ENCODE data around the gene FBXO21. TPM values are rescaled to one million over a fixed set of nuclear protein-coding genes. Genes with fewer than 3 reads are reported as not detected.

FBXO21 gene
- total RNA-seq, 3 donors from 2014 or later (not counting 1 experiment from before 2014, with no cell fraction given) = 39.8 to 48.8 (median 39.9) TPM

GRCh38 chr12:117169548-117169947, 20.7 kb downstream of the FBXO21 start:
- Mint-ChIP-seq H3K27ac (no peak overlapping the region), H3K9me3 (no peaks in the 10 kb centered on the region), H3K27me3 (ENCODE audit: low read depth in 2 of 2) (no peaks in the 10 kb centered on the region), H3K4me3 (no peak overlapping the region), H3K36me3 (peaks cover 31% of the 10 kb centered on the region), H3K4me1 (no peaks in the 10 kb centered on the region)
- no peaks in the 10 kb centered on the region for H3K9me3 ChIP-seq (ENCODE audit: control insufficient read depth, insufficient read depth, low read length)
- no peak for DNase-seq
- intact Hi-C loops (cut with micrococcal nuclease) = no loop called here
- peaks cover 74% of the 10 kb centered on the region for H3K36me3 ChIP-seq (ENCODE audit: control insufficient read depth, insufficient read depth, low read length)
- H3K4me1 ChIP-seq (ENCODE audit: control insufficient read depth, insufficient read depth, low read length) = no peaks in the 10 kb centered on the region
- H3K4me3 ChIP-seq (ENCODE audit: low read length) = no peak overlapping the region
- no peak for ATAC-seq
- no peaks in the 10 kb centered on the region for H3K27me3 ChIP-seq (ENCODE audit: control insufficient read depth, insufficient read depth, low read length)
- H3K27ac ChIP-seq (ENCODE audit: low read length) = no peak overlapping the region
- TF ChIP-seq, protein P1, sequence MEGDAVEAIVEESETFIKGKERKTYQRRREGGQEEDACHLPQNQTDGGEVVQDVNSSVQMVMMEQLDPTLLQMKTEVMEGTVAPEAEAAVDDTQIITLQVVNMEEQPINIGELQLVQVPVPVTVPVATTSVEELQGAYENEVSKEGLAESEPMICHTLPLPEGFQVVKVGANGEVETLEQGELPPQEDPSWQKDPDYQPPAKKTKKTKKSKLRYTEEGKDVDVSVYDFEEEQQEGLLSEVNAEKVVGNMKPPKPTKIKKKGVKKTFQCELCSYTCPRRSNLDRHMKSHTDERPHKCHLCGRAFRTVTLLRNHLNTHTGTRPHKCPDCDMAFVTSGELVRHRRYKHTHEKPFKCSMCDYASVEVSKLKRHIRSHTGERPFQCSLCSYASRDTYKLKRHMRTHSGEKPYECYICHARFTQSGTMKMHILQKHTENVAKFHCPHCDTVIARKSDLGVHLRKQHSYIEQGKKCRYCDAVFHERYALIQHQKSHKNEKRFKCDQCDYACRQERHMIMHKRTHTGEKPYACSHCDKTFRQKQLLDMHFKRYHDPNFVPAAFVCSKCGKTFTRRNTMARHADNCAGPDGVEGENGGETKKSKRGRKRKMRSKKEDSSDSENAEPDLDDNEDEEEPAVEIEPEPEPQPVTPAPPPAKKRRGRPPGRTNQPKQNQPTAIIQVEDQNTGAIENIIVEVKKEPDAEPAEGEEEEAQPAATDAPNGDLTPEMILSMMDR (IDR thresholded peaks at IDR 0.05) = no peak
- WGBS (ENCODE audit: insufficient coverage) = 100% methylated on average over 3 of the region's 3 CpGs

- Mint-ChIP-seq H3K36me3 (peaks cover 26% of the 10 kb centered on the region), H3K4me1 (no peaks in the 10 kb centered on the region), H3K4me3 (no peak overlapping the region), H3K9me3 (no peaks in the 10 kb centered on the region), H3K27me3 (ENCODE audit: low read depth in 2 of 2) (no peaks in the 10 kb centered on the region), H3K27ac (no peak overlapping the region)
- DNase-seq = no peak
- Histone ChIP-seq H3K27me3 (ENCODE audit: control insufficient read depth, insufficient read depth, low read length) (no peaks in the 10 kb centered on the region), H3K4me3 (ENCODE audit: low read length) (no peak overlapping the region), H3K9me3 (ENCODE audit: control insufficient read depth, insufficient read depth, low read length) (no peaks in the 10 kb centered on the region), H3K27ac (ENCODE audit: low read length) (no peak overlapping the region), H3K4me1 (ENCODE audit: control insufficient read depth, insufficient read depth, low read length) (no peaks in the 10 kb centered on the region), H3K36me3 (ENCODE audit: control insufficient read depth, insufficient read depth, low read length) (peaks cover 73% of the 10 kb centered on the region)
- intact Hi-C loops (cut with micrococcal nuclease) = no loop called here
- no peak for ATAC-seq
- WGBS (ENCODE audit: insufficient coverage) = 100% methylated on average over 3 of the region's 3 CpGs
- TF ChIP-seq, protein P1 (IDR thresholded peaks at IDR 0.05) = no peak
These were observed 21.3 kb downstream of the FBXO21 start for GRCh38 chr12:117168976-117169375.

DNA sequence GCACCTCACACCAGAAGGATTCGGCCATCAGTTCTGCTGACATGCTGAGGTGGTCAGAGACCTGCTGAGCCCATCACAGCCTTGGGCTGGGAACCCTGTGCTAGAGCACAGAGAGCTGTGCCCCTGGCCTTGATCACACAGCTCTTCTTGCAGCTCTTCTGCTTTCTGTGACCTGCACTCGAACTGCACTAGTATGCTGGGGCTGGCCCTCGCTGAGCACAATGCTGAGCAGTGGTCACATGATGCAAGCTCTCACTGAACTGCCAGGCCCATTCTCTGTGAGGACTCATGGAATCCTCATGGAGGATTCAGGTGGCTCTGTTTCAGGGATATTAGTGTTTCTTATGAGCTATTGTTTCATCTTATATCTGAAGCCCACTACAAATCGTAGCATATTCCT, 22.5 kb downstream of the FBXO21 start:
- H3K27ac Mint-ChIP-seq = no peak overlapping the region
- H3K36me3 Mint-ChIP-seq = peaks cover 18% of the 10 kb centered on the region
- H3K4me3 ChIP-seq (ENCODE audit: low read length) = no peak overlapping the region
- 98% methylated on average over 4 of the region's 4 CpGs for WGBS (ENCODE audit: insufficient coverage)
- H3K27ac ChIP-seq (ENCODE audit: low read length) = no peak overlapping the region
- no peak for DNase-seq
- H3K36me3 ChIP-seq (ENCODE audit: control insufficient read depth, insufficient read depth, low read length) = peaks cover 72% of the 10 kb centered on the region
- intact Hi-C loops (cut with micrococcal nuclease) = no loop called here
- no peaks in the 10 kb centered on the region for H3K9me3 ChIP-seq (ENCODE audit: control insufficient read depth, insufficient read depth, low read length)
- no peaks in the 10 kb centered on the region for H3K4me1 ChIP-seq (ENCODE audit: control insufficient read depth, insufficient read depth, low read length)
- TF ChIP-seq, protein P1 (IDR thresholded peaks at IDR 0.05) = no peak
- H3K27me3 ChIP-seq (ENCODE audit: control insufficient read depth, insufficient read depth, low read length) = no peaks in the 10 kb centered on the region
- H3K27me3 Mint-ChIP-seq (ENCODE audit: low read depth in 2 of 2) = no peaks in the 10 kb centered on the region
- H3K9me3 Mint-ChIP-seq = no peaks in the 10 kb centered on the region
- H3K4me1 Mint-ChIP-seq = no peaks in the 10 kb centered on the region
- ATAC-seq = no peak
- H3K4me3 Mint-ChIP-seq = no peak overlapping the region

- no peaks in the 10 kb centered on the region for H3K9me3 Mint-ChIP-seq
- H3K27me3 Mint-ChIP-seq (ENCODE audit: low read depth in 2 of 2) = no peaks in the 10 kb centered on the region
- Histone ChIP-seq H3K4me1 (ENCODE audit: control insufficient read depth, insufficient read depth, low read length) (no peaks in the 10 kb centered on the region), H3K4me3 (ENCODE audit: low read length) (no peak overlapping the region), H3K27ac (ENCODE audit: low read length) (no peak overlapping the region), H3K9me3 (ENCODE audit: control insufficient read depth, insufficient read depth, low read length) (no peaks in the 10 kb centered on the region), H3K36me3 (ENCODE audit: control insufficient read depth, insufficient read depth, low read length) (peaks cover 75% of the 10 kb centered on the region), H3K27me3 (ENCODE audit: control insufficient read depth, insufficient read depth, low read length) (no peaks in the 10 kb centered on the region)
- TF ChIP-seq, protein P1 (IDR thresholded peaks at IDR 0.05) = no peak
- no peak overlapping the region for H3K4me3 Mint-ChIP-seq
- WGBS (ENCODE audit: insufficient coverage) = 95% methylated on average over 4 of the region's 4 CpGs
- no peak for DNase-seq
- no peak for ATAC-seq
- intact Hi-C loops (cut with micrococcal nuclease) = no loop called here
- peaks cover 0 to 7% of the 10 kb centered on the region in 2 donors for H3K4me1 Mint-ChIP-seq
- peaks cover 27% of the 10 kb centered on the region for H3K36me3 Mint-ChIP-seq
- no peak overlapping the region for H3K27ac Mint-ChIP-seq
These were observed 24.2 kb downstream of the FBXO21 start for GRCh38 chr12:117166107-117166506.

Measured in natural killer cell (primary cell).